MM.1S (cell line): ENCODE results near the gene STEAP4.

Experiments used
- EZH2 ChIP-seq: fragments of 300-600 bp; sonication (generic); optimal IDR thresholded peaks from 2 replicates; pipeline ENCODE3; 2017; ENCODE audit warnings: low read depth, mild to moderate bottlenecking, antibody characterized with exemption, low read length, mixed read lengths
- EZH2phosphoT487 ChIP-seq: fragments of 300-600 bp; sonication (generic); IDR thresholded peaks from 2 replicates; pipeline ENCODE4 v1.6.1; 2018; ENCODE audit warnings: antibody characterized with exemption, low read length
- TF ChIP-seq, protein P1 (sequence below): fragments of 300-600 bp; sonication (generic); IDR thresholded peaks from 2 replicates; pipeline ENCODE4 v1.5.1; 2016; ENCODE audit warnings: antibody characterized with exemption, low read length, mixed read lengths

DNA sequence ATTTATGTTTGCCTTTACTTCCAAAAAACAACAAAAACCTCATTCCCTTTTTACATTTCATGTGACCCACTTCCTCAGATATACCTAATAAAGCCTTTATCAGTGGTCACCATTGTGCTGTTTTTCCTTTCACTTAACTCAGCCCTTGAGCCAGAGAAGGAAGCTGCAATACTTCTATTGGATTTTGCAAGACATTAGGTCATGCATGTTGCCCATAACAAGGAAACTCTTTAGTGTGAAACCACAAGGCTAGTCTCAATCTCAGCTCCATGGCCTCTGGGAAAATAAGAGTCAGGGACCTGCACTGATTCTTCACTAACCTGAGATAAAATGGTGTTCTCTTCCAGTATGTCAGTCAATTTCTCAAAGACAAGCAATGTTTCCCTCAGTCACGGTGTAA is 27.8 kb downstream of the STEAP4 start:
- TF ChIP-seq, protein P1, sequence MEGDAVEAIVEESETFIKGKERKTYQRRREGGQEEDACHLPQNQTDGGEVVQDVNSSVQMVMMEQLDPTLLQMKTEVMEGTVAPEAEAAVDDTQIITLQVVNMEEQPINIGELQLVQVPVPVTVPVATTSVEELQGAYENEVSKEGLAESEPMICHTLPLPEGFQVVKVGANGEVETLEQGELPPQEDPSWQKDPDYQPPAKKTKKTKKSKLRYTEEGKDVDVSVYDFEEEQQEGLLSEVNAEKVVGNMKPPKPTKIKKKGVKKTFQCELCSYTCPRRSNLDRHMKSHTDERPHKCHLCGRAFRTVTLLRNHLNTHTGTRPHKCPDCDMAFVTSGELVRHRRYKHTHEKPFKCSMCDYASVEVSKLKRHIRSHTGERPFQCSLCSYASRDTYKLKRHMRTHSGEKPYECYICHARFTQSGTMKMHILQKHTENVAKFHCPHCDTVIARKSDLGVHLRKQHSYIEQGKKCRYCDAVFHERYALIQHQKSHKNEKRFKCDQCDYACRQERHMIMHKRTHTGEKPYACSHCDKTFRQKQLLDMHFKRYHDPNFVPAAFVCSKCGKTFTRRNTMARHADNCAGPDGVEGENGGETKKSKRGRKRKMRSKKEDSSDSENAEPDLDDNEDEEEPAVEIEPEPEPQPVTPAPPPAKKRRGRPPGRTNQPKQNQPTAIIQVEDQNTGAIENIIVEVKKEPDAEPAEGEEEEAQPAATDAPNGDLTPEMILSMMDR, result no peak
- TF ChIP-seq EZH2phosphoT487 (no peak), EZH2 (no peak)
